Lung microvascular endothelial cell (primary cell): ENCODE measurements around the gene GJD2. TPM values are rescaled to one million over a fixed set of nuclear protein-coding genes. Genes with fewer than 3 reads are reported as not detected.

Experiments
- DNase-seq, 2 donors: peaks; one replicate each; pipeline versions ENCODE4 v3.0.0 to v3.0.0-alpha.2; 2010; ENCODE audit warnings: low read depth in 2 of 2
- total RNA-seq: library from RNA; depleted of rRNA; stranded (reverse); fragments of >200 nt; gene quantifications from 2 replicates; pipeline ENCODE4 v1.2.1, GENCODE V29; 2014

The GJD2 gene
- total RNA-seq: not detected in 2 replicates

DNA sequence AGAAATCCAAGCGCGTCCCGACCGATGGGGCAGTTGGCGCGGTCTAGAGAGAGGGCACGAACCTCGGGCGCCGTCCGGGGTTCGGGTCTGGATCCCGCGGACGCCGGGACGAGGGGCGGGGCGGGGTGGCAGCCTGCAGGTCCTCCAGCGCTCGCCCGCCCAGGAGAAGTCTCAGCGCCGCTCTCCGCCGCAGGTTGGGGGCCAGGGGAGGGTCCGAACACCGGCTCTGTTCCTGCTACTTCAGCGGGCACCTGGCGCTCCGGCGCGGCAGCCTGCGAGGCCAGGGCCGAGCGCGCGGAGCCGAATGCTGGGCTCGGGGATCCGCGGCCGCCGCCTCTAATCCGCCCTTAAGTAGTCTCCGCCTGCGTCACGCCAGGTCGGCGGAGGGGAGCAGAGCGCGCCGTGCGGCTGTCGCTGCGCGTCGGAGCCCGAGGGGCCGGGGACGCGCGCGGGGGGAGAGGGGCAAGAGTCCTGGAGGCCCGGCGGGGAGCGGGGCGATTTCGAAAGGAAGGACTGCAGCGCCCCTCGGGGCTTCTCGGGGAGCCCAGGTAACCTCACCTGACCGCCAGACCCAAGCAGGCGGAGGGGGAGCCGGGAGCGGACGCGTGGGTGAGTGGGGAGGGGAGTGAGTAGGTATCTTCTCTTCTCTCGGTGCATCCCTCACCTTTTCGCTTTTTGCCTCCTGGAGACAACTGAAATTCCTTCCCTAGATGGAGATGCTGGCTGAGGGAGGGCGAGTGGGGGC lies at the start of gene GJD2:
GJD2 (minus strand) TSS at position 325 of the 745 bp plus-strand sequence. CDS start 510 bp downstream, outside the sequence.
- no peak for DNase-seq

DNA sequence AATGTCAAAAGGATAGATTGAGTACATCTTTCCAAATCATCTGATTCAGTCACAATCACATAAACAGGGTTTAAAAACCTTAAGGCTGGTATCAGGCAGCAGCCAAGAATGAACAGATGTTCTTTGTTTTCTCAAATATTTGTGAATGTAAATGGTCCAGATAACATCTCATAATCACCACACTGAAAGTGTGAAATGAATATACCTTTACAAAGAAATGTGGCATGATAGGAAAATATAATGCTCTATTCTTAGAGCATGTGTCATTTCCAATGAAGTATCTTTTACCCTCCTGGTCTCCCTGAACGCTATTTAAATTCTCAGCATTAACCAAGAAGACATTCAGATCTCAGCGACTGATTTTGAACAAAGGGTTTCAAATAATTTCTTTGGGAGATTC lies 49.3 kb upstream of the GJD2 start:
- no peak for DNase-seq

DNA sequence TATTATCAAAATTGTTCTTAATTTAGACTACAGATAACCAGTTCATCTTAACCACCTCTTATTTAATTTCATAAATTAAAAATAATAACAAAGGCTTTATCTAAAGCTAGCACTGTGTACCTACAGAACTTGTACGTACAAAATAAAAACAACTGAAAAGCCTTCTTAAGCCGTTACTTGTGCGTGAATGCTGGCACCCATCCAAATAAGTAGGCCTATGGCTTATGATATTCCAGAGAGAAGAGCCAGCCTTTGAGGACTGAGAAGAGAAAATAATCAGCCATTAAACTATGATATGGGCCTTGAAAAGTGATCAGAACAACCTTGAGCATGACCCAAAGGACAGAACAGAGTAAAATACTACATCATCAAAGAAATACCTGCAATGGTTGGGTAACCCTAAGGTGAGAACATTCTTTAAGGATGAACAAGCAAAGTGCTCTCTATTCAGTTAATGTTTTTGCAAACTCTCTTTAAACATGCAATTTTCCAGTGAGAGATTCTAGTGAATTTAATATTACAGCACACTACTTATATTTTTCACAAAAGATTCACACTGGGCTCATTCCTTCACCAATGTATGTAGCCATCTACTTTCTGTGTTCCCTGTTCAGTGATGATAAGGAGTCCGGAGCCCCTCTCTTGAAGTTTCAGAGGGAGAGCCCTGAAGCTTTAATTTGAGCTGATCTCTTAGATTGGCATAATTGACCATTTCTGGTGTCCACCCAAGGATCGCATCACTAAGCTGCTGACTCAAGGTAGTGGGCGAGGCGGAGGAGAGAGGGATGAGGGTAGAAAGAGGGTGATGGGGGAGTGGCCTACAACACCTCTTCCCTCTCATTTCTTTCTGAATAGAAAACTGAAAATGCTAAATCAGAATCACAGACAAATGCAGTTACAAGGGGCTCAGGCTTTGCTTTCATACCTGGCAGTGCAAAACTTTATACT lies 48.3 kb upstream of the GJD2 start:
- no peak for DNase-seq

DNA sequence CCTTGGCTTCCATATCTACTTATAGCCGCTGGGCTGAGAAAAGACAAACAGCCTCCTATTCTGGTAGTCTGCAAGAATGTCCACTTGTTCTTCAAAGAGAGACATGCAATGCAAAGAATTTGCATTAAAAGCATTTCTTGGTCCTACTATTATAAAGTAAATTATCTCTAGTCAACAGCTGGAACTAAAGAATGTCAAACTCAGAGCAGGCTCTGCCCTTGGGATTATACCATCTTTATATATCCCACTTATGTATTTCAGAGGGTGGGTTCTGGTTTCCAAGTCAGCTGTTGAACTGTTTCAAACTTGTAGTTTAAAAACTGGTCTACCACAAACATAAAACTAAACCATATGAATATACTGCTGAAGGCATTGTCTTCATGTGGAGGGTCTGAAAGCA lies 47.6 kb upstream of the GJD2 start:
- DNase-seq: no peak

DNA sequence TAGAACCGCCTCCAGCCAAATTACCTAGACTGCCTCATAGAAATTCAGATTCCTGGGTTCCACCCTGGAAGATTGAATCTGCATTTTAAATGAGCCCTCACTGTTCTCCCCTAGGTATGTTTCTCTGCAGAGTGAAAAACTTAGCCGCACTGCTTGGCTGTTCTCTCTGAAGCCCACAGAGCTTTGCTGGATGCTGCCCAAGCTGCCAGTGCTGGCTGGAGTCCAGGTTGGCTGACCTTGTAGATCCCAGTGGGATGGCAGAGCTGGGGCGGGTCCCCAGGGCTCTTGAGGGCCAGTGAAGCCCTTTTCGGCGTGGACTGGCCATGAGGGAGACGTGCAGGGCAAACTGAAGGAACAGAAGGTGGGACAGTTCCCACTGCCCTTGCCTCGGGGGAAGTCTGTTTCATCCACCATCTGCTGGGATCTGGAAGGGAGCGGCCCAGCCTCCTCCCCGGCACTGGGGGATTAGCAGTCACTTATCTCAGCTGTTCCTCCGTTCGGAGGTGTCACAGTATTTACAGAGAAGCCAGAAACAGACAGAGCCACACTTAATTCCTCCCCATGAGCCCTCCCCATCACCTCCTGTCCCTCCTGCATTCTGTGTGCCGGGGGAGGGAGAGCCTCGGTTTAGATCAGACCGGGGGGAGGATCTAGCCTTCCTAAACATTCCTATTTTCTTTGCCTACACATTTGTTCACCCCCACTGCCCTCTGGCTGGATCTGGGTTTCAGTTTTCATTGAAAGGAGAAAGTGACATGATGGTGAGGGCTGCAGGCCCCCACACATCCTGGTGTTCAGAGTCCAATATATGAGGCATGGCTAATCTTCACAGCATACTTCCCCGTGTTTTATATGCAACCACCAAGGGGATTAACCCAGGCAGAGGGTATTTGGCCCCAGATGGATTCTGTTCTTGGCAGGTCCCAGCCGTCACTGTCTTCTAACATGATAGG lies 44.6 kb upstream of the GJD2 start:
- no peak for DNase-seq

DNA sequence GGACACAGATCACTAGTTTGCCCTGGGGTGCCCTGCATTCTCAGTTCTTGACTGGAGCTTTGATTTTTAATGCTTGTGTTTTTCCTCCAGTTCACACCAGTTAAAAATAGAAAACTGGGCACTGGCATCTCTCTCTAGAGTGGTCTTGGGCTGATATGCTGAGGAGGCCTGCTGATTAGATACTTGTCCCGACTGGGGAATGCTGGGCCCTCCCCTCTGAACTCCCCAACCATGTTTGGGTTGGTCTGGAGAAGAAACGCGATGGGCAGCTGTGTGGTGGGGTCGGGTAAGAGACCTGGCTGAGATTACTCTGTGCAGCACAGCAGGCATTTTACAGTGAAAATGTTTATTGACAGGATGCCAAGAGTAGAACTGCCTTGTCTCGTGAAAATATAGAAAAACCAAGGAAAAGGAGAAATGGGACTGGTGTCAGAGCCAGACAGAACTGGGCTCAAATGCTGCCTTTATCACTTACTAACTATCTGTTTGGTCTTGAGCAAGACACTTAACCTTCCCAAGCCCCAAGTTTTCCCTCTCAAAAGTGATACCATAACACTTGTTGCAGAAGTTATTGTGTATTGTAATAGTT lies 42.1 kb upstream of the GJD2 start:
- DNase-seq: no peak

DNA sequence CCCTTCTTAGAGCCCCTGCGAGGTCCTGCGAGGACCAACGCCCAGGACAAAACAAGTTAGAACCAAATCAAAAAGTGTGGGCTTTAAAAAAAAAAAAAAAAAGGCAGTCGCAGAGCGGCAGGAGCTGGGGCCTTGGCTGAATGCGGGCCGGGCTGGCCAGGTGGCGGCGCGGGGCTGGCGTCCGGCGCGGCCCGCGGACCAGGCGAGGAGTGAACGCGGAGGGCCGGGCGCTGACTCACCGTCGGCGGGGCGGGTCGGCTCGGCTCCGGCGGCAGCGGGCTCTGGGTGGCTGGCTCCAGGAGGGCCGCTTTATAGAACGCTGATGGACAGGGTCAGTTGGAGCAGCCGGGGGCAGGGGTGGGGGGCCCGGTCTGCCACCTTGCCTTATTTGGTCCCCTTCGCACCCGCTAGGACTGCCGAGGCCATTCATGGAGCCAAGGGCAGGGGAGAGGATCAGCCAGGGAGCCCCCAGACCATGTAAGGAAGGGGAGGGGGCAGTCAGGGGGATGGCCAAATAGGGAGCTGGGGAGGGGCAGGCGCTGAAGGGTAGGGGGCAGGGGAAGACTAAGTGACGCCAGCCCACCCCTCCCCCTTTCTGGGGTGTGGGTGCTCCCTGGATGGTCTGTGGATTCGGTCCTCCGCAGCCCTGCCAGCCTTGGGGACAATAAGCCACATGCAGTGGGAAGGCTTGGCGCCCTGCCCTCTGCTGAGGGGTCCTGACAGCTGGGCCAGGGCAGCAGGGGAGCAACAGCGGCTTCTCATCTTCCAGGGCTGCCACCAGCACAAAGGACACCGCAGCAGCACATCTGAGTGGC lies 40.7 kb upstream of the GJD2 start, which contains the start of gene ACTC1:
ACTC1 (minus strand) TSS at position 283 of the 815 bp plus-strand sequence. CDS start 741 bp downstream, outside the sequence.
- peak; percentile 53 to 54 for DNase-seq

DNA sequence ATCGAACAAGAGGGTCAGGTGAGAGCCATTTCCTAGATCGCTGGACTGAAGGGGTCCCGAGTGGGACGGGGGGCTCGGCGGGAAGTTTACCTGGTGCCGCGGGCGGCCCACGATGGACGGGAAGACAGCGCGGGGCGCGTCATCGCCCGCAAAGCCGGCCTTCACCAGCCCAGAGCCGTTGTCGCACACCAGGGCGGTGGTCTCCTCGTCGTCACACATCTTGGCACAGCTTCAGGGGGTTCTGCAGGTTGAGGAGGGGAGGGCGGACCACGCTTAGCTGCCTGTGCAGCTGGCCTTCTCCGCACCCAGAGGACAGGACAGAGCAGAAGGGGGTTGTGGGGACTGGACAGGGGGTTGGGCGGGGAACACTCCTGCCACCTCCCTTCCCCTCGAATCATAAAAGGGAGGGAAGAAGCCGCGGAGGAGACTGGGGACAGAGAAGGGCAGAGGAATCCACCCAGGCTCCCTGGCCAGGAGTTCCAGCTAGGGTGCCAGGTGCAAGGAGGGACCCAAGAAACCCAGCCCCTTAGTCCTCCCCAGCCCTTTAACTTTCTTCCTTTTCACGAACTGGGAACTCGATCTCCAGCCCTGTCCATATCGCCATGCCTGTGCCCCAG lies 39.9 kb upstream of the GJD2 start:
- DNase-seq: no peak

DNA sequence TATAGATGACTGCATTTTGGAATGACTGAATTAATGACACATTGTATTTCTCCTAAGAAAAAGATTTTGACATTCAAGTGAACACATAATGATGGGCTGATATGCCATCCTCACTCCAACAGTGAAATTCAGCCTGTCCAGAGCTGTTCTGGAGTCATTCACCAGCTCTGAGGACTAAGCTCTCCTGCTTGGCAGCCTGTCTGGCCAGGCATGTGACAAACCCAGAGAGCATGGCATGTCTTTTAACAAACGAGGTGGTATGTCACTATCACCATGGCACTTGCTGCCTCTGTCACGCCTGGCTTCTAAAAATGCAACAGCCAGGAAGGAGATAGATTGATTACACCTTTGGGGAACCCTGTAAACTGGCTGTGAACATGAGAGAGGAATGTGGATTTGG lies 39.1 kb upstream of the GJD2 start:
- no peak for DNase-seq

DNA sequence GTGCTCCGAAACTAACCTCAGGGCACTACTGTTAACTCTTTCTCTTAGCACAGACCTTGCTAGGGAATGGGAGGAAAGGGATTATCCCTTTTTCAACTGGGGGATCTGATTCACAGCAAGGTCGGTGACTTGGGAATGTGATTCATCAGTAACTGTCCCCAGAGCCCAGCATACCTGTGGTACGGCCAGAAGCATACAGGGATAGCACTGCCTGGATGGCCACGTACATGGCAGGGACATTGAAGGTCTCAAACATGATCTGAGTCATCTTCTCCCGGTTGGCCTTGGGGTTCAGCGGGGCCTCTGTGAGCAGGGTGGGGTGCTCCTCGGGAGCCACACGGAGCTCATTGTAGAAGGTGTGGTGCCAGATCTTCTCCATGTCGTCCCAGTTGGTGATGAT lies 38.3 kb upstream of the GJD2 start:
- no peak for DNase-seq

DNA sequence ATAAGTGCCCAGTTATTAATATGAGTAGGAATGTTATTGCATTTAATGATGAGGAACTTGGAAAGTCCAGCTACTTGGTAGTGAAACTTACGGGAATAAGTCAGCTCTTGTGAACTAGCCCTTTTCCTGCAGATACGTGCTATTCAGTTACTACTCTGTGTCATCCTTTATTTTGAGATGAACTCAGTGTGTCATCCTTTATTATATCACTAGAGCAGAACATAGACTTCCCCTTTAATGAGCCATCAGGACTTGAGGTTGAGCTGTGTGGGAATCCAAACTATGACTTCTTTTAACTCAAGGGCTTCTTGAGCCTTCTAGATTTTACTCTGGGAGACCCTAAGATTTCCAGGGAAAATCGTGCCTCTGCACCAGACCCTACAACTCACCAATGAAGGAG lies 36.9 kb upstream of the GJD2 start:
- no peak for DNase-seq

DNA sequence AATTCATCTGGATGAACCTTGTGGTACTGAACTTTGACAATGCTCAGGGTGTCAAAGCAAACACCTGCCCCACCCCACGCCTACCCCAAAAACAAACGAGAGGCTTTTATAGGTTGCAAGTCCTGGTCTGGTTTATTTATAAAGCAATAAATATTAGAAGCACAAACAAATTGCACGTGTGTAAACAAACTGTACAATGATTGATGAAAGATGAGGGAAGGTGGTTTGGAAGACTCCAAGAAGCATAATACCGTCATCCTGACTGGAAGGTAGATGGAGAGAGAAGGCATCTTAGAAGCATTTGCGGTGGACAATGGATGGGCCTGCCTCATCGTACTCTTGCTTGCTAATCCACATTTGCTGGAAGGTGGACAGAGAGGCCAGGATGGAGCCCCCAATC lies 35.3 kb upstream of the GJD2 start:
- no peak for DNase-seq

DNA sequence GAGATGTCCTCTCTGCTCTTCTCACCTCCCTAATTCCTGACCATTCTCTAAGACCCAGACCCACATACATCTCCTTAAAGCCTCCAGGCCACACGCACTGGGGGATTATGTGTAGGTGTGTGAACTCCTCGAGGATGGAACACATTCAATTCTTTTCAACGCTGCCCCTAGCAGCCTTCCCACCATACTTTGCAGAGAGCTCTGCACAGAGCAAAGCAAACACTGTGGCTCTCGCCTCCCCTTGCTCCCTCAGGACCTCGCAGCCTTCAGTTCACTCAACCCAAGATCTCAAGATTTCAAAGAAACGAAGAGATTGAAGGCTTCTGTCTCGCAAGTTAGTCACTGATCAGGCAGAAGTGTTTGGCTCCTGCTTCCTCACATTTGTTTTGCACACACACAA lies 34.5 kb upstream of the GJD2 start:
- no peak for DNase-seq

DNA sequence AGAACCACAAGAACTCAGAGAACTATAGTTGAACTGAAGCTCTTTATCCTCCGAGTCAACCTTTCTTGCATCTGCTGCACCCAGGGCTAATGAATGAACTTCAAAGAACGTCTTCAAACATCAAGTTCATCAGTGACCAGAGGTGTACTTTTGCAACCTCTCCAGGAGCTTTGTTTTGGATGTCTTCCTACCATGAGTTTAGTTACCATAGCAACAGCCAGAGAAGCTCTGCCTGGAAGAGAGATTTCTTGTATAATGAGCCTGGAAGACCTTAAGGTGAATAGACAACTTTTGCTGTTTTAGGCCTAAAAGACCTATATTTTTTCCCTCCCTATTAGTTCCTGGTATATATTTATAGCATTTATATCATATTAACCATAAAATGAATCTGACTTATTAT lies 31.4 kb upstream of the GJD2 start:
- no peak for DNase-seq

DNA sequence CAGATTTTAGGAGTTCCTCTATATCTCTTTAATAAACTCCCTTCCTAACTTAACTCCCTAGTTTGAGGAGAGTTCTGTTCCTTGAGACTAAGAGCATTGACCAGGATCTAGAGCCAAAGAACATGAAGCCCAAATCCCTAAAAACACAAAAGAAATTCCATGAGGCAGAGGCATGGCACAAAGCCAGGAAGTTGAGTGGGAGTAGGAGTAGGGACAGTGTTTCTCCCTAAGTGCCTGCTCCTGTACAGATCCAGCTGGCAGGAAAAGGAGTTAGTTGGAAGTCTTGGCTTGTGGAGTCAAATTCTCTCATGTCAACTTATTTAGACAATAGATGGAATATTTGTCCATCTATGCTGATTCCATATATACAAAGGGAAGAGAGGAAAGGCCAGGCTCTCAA lies 29.2 kb upstream of the GJD2 start:
- no peak for DNase-seq

DNA sequence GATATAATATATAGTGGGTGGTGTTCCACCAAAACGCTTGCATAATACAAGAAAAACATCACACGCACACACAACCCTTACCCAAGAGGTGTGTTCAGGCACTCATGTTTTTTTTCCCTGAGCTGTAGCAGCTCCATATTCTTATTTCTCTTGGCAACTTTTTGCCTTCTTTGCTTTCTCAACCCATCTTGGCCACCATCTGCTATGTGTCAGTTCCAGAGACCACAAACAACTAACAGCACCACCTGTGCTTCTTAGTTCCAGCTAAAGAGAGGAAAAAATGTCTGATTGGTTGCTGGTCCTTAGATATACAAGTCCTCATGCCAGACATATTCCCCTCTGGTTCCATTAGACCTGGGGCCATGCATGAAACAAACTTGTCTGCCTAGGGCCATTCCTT lies 28.6 kb upstream of the GJD2 start:
- DNase-seq: no peak

DNA sequence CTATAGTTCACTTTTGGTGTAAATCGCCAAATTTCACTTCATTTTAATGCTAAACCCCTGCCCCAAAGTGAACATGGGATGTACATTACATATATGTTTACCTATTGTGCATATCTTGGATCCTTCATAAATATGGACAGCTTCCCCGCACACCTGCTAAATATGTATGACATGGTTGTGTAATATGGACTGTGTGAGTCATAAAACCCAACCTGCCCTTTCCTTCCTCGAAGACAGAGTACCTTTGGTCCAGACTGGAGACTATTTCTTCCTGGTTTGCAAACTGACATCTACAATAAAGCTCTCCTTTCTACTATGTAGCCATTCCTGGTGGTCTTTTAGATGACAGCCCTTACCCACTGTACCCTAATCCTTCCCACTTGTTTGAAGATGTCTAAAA lies 28.1 kb upstream of the GJD2 start:
- no peak for DNase-seq

DNA sequence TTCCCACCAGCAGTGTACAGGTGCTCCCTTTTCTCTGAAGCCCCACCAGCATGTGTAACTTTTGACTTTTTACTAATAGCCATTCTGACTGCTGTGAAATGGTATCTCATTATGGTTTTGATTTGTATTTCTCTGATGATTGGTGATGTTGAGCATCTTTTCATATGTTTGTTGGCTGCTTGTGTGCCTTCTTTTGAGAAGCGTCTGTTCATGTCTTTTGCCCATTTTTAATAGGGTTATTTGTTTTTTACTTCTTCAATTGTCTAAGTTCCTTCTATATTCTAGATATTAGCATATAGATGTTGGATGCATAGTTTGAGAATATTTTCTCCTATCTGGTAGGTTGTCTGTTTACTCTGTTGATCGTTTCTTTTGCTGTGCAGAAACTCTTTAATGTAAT lies 25.9 kb upstream of the GJD2 start:
- no peak for DNase-seq

DNA sequence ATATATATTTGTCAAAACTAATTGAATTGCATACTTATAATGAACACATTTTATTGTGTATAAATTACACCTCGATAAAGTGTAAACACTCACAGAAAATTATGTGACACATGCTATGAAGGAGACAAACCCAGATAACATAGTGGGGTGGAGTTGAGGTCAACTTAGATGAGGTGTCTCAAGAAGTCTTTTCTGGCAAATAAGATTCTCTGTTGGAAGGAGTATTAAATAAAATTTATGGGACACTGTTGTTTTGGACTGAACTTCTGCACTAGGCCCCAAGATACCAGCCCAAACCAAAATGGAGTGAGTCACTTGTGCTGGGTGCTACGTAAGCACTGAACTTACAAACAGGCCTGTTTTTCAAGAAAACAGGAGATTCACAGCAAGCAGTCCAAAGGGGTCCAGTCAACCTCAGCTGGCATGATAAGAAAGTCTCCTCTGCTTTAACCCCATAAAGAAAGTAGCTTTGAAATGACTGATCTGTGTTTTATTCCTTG lies 21.9 kb upstream of the GJD2 start:
- DNase-seq: no peak

DNA sequence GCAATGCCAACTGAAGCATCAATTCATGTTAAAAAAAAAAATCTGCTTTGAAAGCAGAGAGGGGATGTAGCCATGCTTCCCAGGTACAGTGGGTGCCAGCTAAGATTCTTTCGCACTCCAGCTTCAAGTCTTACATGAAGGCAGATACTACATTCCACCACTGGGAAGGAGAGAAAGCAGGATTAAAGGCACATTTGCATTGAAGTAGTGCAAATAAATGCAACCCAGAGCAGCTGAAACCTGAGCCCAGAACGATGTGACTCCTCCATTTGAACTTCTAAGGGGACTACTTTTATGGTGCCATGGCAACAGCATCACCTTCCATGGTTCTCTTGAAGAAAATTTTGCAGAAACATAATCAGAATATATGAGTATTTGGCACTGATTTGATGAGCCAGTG lies 19.1 kb upstream of the GJD2 start:
- DNase-seq: no peak
